CD1c-positive myeloid dendritic cell (primary cell): ENCODE measurements around the gene NFATC3.
A peak's percentile ranks its signal among the peaks of the same experiment; 100 is the strongest.

Experiments
- DNase-seq: peaks from one replicate; pipeline ENCODE4 v3.0.0-alpha.2; 2016; ENCODE audit errors: extremely low spot score

NFATC3 gene

GRCh38 chr16:68085259-68086071 is at the start of gene NFATC3:
Gene NFATC3, plus strand, starts transcription at chr16:68085370. Its CDS starts 312 bp downstream, at chr16:68085682.
- DNase-seq = peak; percentile 99

DNA sequence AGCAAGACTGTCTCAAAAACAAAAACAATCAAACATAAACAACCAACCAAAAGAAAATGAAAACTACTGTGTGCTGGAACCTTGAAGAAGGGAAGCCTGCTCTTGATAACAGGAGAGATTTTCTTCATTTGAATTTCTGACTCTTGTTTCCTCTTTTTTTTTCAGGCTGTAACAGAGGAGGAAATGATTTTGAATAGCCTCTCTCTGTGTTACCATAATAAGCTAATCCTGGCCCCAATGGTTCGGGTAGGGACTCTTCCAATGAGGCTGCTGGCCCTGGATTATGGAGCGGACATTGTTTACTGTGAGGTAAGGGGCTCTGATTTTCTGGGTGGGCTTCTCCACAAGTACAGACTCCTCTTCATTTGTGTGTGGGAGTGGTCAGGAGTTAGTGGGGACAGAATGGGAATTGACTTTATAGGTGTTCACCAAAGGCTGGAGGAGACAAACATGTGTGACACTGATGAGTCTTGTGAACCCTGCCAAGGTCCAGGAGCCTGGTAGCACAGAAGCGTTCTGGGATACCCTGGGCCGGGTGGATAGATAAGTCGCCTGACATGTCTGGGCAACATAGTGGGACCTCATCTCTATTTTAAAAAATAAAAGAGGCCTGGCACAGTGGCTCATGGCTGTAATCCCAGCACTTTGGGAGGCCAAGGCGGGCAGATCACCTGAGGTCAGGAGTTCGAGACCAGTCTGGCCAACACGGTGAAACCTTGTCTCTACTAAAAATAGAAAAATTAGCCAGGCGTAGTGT is 47.2 kb upstream of the NFATC3 start:
- DNase-seq = peak; percentile 46

DNA sequence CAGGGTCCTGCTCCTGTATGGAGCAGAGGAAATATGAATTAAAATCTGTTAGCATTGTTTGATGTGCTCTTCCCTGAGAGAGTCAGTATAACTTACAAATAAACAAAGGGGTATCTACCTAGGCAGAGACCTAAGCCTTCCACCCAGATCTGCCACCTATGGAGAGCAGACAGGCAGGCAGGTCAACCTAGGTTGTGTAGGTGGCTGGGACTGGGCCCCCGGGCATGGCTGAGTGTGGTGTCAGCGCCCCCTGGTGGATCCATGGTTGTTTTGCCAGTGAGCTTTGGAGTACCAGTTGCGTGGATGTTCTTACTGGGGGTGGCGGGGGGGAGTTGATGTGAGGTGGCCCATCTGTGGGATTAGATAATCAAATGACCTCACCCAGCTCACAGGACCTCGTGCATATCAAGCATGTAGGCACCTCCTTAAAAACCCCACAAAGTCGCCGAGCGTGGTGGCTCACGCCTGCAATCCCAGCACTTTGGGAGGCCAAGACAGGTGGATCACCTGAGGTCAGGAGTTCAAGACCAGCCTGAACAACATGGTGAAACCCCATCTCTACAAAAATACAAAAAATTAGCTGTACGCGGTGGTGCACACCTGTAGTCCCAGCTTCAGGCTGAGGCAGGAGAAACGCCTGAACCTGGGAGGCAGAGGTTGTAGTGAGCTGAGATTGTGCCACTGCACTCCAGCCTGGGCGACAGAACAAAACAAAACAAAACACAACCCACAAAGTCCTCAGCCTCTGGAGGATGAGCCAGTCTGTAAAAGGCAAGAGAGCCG is 44.5 kb upstream of the NFATC3 start:
- peak; percentile 85 for DNase-seq

DNA sequence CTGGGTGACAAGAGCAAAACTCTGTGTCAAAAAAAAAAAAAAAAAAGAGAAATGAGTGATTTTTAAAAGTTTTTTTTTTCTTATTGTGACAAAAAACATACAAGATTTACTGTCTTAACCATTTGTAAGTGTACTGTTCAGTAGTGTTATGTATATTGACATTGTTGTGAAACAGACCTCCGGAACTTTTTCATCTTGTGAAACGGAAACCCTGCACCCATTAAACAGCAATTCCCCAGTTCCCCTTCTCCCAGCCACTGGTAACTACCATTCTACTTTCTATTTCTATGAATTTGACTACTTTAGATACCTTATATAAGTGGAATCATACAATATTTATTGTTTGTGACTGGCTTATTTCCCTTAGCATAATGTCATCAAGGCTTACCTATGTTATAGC is 43.4 kb upstream of the NFATC3 start:
- peak; percentile 42 for DNase-seq

- no peak for DNase-seq
Observed at GRCh38 chr16:68046106-68046505, 39.1 kb upstream of the NFATC3 start.

DNA sequence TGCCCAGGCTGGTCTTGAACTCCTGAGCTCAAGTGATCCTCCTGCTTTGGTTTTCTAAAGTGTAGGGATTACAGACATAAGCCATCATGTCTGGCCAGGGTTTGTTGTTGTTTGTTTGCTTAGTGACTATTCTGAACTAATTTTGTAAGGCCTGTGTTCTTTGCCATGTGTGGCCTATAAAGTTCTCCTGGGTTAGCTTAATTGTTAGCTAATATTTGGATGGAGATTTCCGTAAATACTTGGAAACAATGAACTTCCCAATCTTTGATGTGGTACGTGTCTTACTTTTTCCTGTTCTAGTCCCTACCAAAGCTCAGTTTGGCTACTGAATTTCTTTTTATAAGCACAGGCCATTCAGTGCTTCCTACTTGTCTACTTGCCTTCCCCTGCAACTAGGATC is 37.2 kb upstream of the NFATC3 start:
- no peak for DNase-seq

DNA sequence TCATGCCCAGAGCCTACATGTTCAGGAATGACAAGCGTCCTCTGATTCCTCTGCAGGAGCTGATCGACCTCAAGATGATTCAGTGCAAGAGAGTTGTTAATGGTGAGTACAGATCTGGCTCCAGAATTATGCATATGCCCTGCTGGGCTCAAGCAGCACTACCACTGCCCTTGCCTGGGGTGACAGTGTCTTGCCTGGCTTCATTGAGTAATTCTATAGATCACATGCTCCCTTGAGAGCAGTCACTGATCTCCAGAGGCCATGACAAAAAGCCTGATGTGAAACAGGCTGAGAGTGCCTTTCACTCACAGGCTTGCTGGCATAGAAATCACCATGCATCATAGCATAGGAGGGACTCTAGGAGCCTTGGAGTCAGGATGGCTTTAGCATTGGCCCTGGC is 35.7 kb upstream of the NFATC3 start:
- DNase-seq = peak; percentile 23

DNA sequence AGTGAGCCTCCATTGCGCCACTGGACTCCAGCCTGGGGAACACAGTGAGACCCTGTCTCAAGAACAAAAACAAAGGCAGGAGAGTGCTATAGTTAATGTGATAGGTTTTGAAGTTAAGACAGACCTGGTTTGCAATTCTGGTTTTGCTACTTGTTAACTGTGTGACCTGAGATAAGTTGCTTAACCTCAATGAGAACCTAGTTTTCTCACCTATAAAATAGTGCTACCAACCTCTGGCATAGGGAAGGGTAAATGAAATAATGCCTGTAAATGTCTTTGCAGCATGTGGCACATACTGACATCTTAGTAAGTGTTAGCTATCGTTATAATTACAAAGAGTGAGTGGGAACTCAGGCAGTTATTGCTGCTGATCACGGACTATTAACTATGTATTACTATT is 29.8 kb upstream of the NFATC3 start:
- no peak for DNase-seq

GRCh38 chr16:68059804-68060203 is 25.4 kb upstream of the NFATC3 start:
- no peak for DNase-seq

DNA sequence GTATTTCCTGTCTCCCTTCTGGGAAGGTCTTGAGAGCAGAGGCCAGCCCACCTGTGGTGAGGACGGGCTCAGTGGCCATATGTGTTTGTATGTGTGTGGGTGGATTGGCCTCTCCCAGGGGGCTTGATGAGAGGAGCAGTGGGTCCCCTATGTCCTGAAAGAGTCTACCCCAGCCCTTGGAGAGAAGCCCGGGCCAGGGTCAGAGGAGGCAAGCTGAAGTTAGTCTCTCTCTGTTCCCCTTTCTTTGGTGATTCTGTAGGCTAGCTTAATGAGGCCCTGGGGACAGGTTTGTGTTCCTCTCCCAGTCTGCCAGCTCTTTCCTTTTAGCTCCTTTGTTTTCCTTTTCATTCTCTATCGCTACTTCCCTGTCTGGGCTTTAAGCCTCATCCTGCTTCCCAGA is 23.8 kb upstream of the NFATC3 start:
- DNase-seq = peak; percentile 30

DNA sequence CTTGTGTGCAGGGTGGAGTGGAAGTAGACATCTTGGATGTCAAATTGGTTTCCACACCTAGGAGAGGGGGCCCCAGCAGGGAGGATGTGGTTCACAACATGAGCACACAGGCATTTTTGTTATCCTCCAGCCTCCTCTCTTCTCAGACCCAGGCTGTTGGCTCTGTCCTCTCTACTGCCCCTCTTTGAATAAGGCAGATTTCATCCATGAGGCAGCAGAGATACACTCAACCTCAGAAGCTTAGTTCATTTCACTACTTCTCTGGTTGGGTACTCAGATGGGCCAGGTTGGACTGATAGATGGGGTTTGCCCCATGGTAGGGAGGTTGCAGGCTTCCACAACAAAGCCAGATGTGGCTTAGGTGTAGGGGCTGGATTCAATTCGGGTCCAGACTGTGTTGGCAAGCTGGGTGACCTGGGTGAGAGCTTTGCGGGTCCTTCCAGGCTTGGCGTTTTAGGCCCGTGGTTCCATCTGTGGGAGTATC is 22.2 kb upstream of the NFATC3 start:
- DNase-seq = no peak

DNA sequence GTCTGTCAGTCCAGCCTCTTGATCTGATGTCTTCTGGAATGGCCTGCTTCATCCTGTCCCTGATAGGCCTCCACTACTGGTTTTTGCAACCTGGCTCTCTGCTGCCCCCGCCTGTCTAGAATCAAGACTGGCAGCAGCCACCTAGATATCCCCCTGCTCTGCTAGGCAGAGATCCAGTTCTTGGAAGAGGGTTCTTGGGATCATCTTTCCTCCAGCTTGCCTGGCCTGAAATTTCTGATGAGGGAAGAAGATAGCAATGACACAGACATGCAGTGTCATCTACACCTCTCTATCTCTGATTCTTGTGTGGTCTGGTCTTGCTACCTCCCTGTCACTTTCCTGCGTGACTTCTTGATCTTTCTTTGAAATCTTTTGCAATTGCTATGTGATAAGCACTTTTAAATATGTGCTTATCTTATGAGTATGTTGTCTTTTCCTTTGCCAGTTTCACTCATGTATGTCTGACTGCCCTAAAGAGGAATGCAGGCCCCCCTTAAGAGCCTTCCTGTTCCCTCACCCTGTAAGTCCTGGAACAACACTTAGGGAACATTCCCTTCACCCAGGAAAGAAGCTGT is 20.3 kb upstream of the NFATC3 start:
- peak; percentile 73 for DNase-seq

- no peak for DNase-seq
Observed at GRCh38 chr16:68065716-68066305, 19.4 kb upstream of the NFATC3 start.

- DNase-seq = no peak
Observed at GRCh38 chr16:68066763-68067162, 18.4 kb upstream of the NFATC3 start.

DNA sequence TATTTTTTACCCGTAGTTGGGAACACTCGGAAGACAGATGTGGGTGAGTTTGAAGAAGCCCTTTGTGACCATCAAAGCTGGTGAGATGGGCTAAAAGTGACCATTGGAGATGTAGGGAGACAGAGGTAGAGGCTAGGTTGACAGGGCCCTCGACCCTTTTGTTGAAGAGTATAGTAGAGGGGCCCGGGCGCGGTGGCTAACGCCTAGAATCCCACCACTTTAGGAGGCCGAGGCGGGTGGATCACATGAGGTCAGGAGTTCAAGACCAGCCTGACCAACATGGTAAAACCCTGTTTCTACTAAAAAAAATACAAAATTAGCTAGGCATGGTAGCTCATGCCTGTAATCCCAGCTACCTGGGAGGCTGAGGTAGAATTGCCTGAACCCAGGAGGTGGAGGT is 16.2 kb upstream of the NFATC3 start:
- no peak for DNase-seq

DNA sequence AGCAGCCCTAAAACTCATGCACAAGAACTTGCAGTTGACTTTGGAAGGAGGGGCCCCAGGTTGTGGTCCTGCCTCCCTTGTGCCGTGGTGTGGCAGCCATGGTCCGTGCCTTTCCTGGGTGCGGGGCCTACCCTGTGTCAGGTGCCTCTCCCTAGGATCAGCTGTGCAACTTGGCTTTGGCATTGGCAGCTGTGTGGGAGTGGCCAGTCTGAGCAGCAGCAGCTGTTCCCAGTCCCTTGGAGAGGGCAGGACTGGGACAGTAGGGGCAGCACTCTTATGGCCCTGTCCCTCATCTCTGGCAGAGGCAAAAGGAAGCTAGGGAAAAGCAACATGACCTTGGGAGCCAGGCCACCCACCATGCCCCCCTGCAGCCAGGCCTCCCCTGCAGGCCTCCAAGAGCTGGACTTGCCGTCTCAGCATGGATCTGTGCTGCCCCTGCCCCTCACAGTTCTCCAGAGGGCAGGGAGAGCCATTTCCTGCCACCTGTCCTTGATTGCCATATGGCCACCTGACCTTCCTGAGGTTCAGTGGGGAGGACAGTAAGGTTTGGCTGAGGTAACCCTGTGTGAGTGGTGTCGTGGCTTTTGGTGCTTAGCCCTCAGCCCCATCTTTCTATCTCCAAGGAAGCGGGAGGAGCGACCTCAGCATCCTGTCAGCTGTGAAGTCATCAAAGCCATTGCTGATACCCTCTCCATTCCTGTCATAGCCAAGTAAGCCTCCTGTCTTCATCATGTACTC is 15.5 kb upstream of the NFATC3 start:
- no peak for DNase-seq

GRCh38 chr16:68070249-68070730 is 14.9 kb upstream of the NFATC3 start:
- no peak for DNase-seq

DNA sequence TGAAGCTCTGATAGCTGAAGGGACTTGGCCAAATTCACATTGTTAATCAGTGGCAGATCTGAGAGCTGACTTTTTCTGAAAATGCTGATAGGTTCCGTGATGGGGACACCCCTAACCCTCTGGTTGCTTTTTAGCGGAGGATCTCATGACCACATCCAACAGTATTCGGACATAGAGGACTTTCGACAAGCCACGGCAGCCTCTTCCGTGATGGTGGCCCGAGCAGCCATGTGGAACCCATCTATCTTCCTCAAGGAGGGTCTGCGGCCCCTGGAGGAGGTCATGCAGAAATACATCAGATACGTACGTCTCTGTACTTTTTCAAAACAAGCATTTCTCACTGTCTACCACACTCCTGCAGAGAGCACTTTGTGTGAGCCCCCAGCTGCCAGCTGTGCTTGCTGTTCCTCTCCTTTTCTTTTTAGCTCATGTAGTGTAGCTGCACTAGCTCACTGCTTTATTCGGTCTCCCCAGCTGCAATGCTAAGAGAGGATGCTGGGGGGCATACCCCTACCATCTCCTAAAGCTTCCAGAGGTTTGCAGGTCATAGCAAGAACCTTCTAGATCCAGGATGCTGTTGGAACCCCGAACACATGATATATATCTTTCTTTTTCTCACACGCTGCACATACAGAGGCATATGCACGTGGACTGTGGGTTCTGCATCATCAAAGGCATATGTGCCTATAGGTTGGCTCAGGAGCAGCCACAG is 14.2 kb upstream of the NFATC3 start:
- DNase-seq = no peak

DNA sequence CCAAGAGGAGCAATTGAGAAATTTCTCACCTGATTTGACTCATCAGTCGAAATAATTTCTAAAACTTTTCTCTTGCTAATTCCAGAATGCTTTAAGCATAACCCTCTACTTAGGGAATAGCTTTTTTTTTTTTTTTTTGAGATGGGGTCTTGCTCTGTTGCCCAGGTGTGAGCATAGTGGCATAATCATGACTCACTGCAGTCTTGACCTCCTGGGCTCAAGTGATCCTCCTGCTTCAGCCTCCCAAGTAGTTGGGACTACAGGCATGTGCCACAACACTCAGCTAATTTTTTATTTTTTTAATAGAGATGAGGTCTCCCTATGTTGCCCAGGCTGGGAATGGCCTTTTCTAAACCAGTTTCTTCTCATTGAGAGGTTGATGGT is 13.7 kb upstream of the NFATC3 start:
- no peak for DNase-seq
